PC-9 (cell line): ENCODE data around the gene MCOLN1. TPM values are rescaled to one million over a fixed set of nuclear protein-coding genes. Genes with fewer than 3 reads are reported as not detected.

Experiments
- BruUV-seq: library from RNA; stranded (reverse); fragments of 400-500 nt; replicated peaks from 2 replicates; lab custom pipeline; 2021; lab: Mats Ljungman, UMichigan
- CTCF ChIA-PET: fragments of 300-600 bp; sonication (Branson Sonifier 250); formaldehyde crosslinking; loops from one replicate; lab custom pipeline; 2022; ENCODE audit warnings: antibody characterized with exemption; lab: Charles Lee
- POLR2A ChIA-PET: fragments of 300-600 bp; sonication (Branson Sonifier 250); formaldehyde crosslinking; loops from one replicate; lab custom pipeline; 2022; ENCODE audit warnings: antibody characterized with exemption; ENCODE audit not compliant: unreplicated experiment; lab: Charles Lee
- DNase-seq, 2 experiments: peaks; one replicate each; pipeline versions ENCODE4 v3.0.0 to v3.0.0-alpha.2; 2015 to 2022; ENCODE audit warnings: mixed read lengths in 1 of 2
- H2AFZ ChIP-seq: fragments of 200-600 bp; sonication (generic); 2 replicates; pipeline ENCODE4 v1.8.1; 2017; ENCODE audit warnings: antibody characterized with exemption
- H3F3A ChIP-seq: fragments of 200-600 bp; sonication (generic); 2 replicates; pipeline ENCODE4 v1.8.1; 2017; ENCODE audit warnings: antibody characterized with exemption, mild to moderate bottlenecking, low read depth; ENCODE audit not compliant: insufficient read depth
- H3K27ac ChIP-seq: fragments of 200-600 bp; sonication (generic); 2 replicates; pipeline ENCODE4 v1.6.1; 2016; ENCODE audit warnings: mixed run types
- H3K27me3 ChIP-seq: fragments of 200-600 bp; sonication (generic); 2 replicates; pipeline ENCODE4 v1.6.1; 2016; ENCODE audit warnings: low read depth, mixed run types; ENCODE audit not compliant: insufficient read depth
- H3K36me3 ChIP-seq: fragments of 200-600 bp; sonication (generic); 2 replicates; pipeline ENCODE4 v1.6.1; 2016; ENCODE audit warnings: low read depth, mixed run types
- H3K4me1 ChIP-seq: fragments of 200-600 bp; sonication (generic); replicated peaks from 2 replicates; pipeline ENCODE4 v1.6.1; 2016; ENCODE audit warnings: mixed run types; ENCODE audit not compliant: insufficient read depth
- H3K4me2 ChIP-seq: fragments of 200-600 bp; sonication (generic); 2 replicates; pipeline ENCODE4 v1.6.1; 2017; ENCODE audit warnings: mixed run types
- H3K4me3 ChIP-seq: fragments of 200-600 bp; sonication (generic); 2 replicates; pipeline ENCODE4 v1.6.1; 2016; ENCODE audit warnings: mixed run types
- H3K79me2 ChIP-seq: fragments of 200-600 bp; sonication (generic); 2 replicates; pipeline ENCODE4 v1.6.1; 2017; ENCODE audit warnings: low read depth, mixed run types
- H3K9me2 ChIP-seq: fragments of 200-600 bp; sonication (generic); 2 replicates; pipeline ENCODE4 v1.8.1; 2017; ENCODE audit warnings: mild to moderate bottlenecking; ENCODE audit not compliant: insufficient read depth
- H3K9me3 ChIP-seq: fragments of 200-600 bp; sonication (generic); 2 replicates; pipeline ENCODE4 v1.8.1; 2016; ENCODE audit warnings: low read depth; ENCODE audit not compliant: insufficient read depth
- H4K20me1 ChIP-seq: fragments of 200-600 bp; sonication (generic); 2 replicates; pipeline ENCODE4 v1.8.1; 2017; ENCODE audit not compliant: insufficient read depth
- CTCF ChIP-seq: fragments of 200-600 bp; sonication (generic); conservative IDR thresholded peaks from 2 replicates; pipeline ENCODE4 v1.6.1; 2017; ENCODE audit warnings: mixed run types, antibody characterized with exemption, mild to moderate bottlenecking, moderate library complexity
- EZH2 ChIP-seq: fragments of 200-600 bp; sonication (generic); IDR thresholded peaks from 2 replicates; pipeline ENCODE4 v1.8.0; 2017; ENCODE audit warnings: antibody characterized with exemption, low read depth
- intact Hi-C: fragments of 100-400 bp; cut with micrococcal nuclease; formaldehyde crosslinking; loops from one replicate; pipeline ENCODE4 v1.10.0; 2022; ENCODE audit not compliant: unreplicated experiment
- total RNA-seq: library from RNA; stranded (reverse); gene quantifications from 2 replicates; pipeline ENCODE4 v1.2.3, GENCODE V29; 2021

The MCOLN1 gene
- total RNA-seq, 1 experiment from 2014 or later = 16.0 TPM

GRCh38 chr19:7561325-7561724 lies 38.9 kb downstream of the MCOLN1 start:
- Histone ChIP-seq H4K20me1 (no peaks in the 10 kb centered on the region), H3F3A (no peaks in the 10 kb centered on the region; the same call in none of the 2 replicates), H3K4me1 (no peaks in the 10 kb centered on the region), H3K36me3 (peaks cover 10% of the 10 kb centered on the region; the same call in 1 of the 2 replicates), H3K9me2 (no peaks in the 10 kb centered on the region), H3K9me3 (no peaks in the 10 kb centered on the region), H3K4me3 (no peak overlapping the region), H2AFZ (no peak overlapping the region), H3K4me2 (no peak overlapping the region), H3K27ac (no peak overlapping the region), H3K27me3 (no peaks in the 10 kb centered on the region), H3K79me2 (no peaks in the 10 kb centered on the region)
- TF ChIP-seq EZH2 (no peak), CTCF (no peak)
- DNase-seq = no peak
- CTCF ChIA-PET = no interaction called here
- no TSS peak for BruUV-seq
- intact Hi-C loops = no loop called here
- POLR2A ChIA-PET = no interaction called here

GRCh38 chr19:7562646-7563393 lies 40.4 kb downstream of the MCOLN1 start:
- no peaks in the 10 kb centered on the region for H3K9me2 ChIP-seq
- H3K27ac ChIP-seq = no peak overlapping the region
- no peak for TF ChIP-seq CTCF
- no peak for TF ChIP-seq EZH2
- H3K79me2 ChIP-seq = no peaks in the 10 kb centered on the region
- no peaks in the 10 kb centered on the region for H3K4me1 ChIP-seq
- H3K27me3 ChIP-seq = no peaks in the 10 kb centered on the region
- no peaks in the 10 kb centered on the region for H3K9me3 ChIP-seq
- intact Hi-C loops = no loop called here
- H3F3A ChIP-seq = no peaks in the 10 kb centered on the region; the same call in none of the 2 replicates
- H3K4me3 ChIP-seq = no peak overlapping the region
- CTCF ChIA-PET = no interaction called here
- no peak overlapping the region for H2AFZ ChIP-seq
- no peaks in the 10 kb centered on the region for H4K20me1 ChIP-seq
- POLR2A ChIA-PET = no interaction called here
- BruUV-seq = no TSS peak
- no peak for DNase-seq
- no peak overlapping the region for H3K4me2 ChIP-seq
- no peaks in the 10 kb centered on the region for H3K36me3 ChIP-seq

GRCh38 chr19:7564866-7565265 lies 42.4 kb downstream of the MCOLN1 start:
- TF ChIP-seq CTCF = no peak
- TF ChIP-seq EZH2 = no peak
- DNase-seq = no peak
- ChIA-PET POLR2A (interaction anchor here (0.6 to 0.7 kb wide), 2 partner anchors 8 to 24 kb away, joined by 3 to 11 read pairs; no protein-coding TSS in a partner anchor), CTCF (interaction anchor here (0.6 kb wide), 1 partner anchor 18 kb away, joined by 3 read pairs; no protein-coding TSS in a partner anchor)
- Histone ChIP-seq H3K79me2 (no peaks in the 10 kb centered on the region), H3K9me3 (no peaks in the 10 kb centered on the region), H2AFZ (no peak overlapping the region), H3K27ac (no peak overlapping the region), H3K4me1 (no peaks in the 10 kb centered on the region), H3K27me3 (no peaks in the 10 kb centered on the region), H3K4me3 (no peak overlapping the region), H3K36me3 (no peaks in the 10 kb centered on the region), H3F3A (peaks cover 6% of the 10 kb centered on the region), H3K4me2 (no peak overlapping the region), H3K9me2 (no peaks in the 10 kb centered on the region), H4K20me1 (no peaks in the 10 kb centered on the region)
- intact Hi-C loops = no loop called here
- no TSS peak for BruUV-seq
